ENCODE data around the gene SLCO3A1.
"Not testable (repeated sequence)": the region's sequence is repeated elsewhere in the genome, so short reads cannot be mapped to it uniquely, and the experiment has no call there.

DNA sequence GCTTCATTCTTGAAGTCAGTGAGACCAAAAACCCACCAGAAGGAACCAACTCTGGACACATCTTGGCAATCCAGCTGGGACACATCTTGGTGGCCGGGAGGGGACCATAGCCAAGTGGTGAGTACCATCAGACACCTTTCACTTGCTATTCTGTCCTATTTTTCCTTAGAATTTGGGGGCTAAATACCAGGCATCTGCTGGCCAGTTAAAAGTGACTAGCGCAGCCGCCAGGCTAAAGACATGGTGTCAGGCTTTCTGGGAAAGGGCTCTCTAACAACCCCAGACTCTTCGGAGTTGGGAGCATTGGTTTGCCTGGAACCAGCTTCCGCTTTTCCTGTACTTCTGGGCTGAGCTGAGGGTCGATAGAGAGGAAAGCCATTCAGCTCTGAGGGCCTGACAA, 354.1 kb downstream of the SLCO3A1 start:
- TF ChIP-seq, protein P1, sequence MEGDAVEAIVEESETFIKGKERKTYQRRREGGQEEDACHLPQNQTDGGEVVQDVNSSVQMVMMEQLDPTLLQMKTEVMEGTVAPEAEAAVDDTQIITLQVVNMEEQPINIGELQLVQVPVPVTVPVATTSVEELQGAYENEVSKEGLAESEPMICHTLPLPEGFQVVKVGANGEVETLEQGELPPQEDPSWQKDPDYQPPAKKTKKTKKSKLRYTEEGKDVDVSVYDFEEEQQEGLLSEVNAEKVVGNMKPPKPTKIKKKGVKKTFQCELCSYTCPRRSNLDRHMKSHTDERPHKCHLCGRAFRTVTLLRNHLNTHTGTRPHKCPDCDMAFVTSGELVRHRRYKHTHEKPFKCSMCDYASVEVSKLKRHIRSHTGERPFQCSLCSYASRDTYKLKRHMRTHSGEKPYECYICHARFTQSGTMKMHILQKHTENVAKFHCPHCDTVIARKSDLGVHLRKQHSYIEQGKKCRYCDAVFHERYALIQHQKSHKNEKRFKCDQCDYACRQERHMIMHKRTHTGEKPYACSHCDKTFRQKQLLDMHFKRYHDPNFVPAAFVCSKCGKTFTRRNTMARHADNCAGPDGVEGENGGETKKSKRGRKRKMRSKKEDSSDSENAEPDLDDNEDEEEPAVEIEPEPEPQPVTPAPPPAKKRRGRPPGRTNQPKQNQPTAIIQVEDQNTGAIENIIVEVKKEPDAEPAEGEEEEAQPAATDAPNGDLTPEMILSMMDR (IDR thresholded peaks at IDR 0.05) = not testable (repeated sequence)
- TF ChIP-seq POLR2AphosphoS5 (IDR thresholded peaks at IDR 0.05; ENCODE audit: insufficient read depth in 1 of 2, low read depth in 1 of 2) = not testable (repeated sequence)
